Spleen (tissue), 11 donors: Measurements from ENCODE around the gene SLC17A1. TPM values are rescaled to one million over a fixed set of nuclear protein-coding genes. Genes with fewer than 3 reads are reported as not detected.

Experiments used
- DNase-seq: peaks from one replicate; pipeline ENCODE4 v3.0.0-alpha.2; 2020
- H3K27ac ChIP-seq, 8 donors: fragments of 200-600 bp; sonication (generic) in 7 of 8; 1 replicate in 4 of 8; 2 replicates in 4 of 8; pipeline versions ENCODE4 v1.5.0 to v1.8.0; 2016 to 2021; ENCODE audit warnings: inconsistent platforms in 4 of 8, mild to moderate bottlenecking in 4 of 8, moderate library complexity in 1 of 8
- H3K27me3 ChIP-seq, 7 donors: fragments of 200-600 bp; sonication (generic) in 6 of 7; replicated peaks in 1 of 7; 1 replicate in 4 of 7; 2 replicates in 3 of 7; pipeline versions ENCODE4 v1.5.0 to v1.8.0; 2016 to 2021; ENCODE audit warnings: inconsistent platforms in 3 of 7, mild to moderate bottlenecking in 1 of 7
- H3K36me3 ChIP-seq, 6 donors: fragments of 200-600 bp; sonication (generic) in 5 of 6; 1 replicate in 4 of 6; 2 replicates in 2 of 6; pipeline versions ENCODE4 v1.5.0 to v1.8.0; 2016 to 2021; ENCODE audit warnings: inconsistent platforms in 2 of 6
- H3K4me1 ChIP-seq, 6 donors: fragments of 200-600 bp; sonication (generic) in 5 of 6; 1 replicate in 3 of 6; 2 replicates in 3 of 6; pipeline versions ENCODE4 v1.5.0 to v1.8.0; 2016 to 2021; ENCODE audit warnings: inconsistent platforms in 3 of 6
- H3K4me3 ChIP-seq, 8 donors: fragments of 200-600 bp; sonication (generic) in 7 of 8; 1 replicate in 4 of 8; 2 replicates in 4 of 8; pipeline versions ENCODE4 v1.5.0 to v1.8.0; 2016 to 2021; ENCODE audit warnings: inconsistent platforms in 4 of 8, mild to moderate bottlenecking in 4 of 8, moderate library complexity in 2 of 8
- H3K9me3 ChIP-seq, 8 donors: fragments of 200-600 bp; sonication (generic) in 7 of 8; 1 replicate in 4 of 8; 2 replicates in 4 of 8; pipeline versions ENCODE4 v1.5.0 to v1.8.0; 2016 to 2021; ENCODE audit warnings: inconsistent platforms in 4 of 8
- POLR2A ChIP-seq, 3 donors: fragments of 450-650 bp; IDR thresholded peaks; one replicate each; pipeline ENCODE4 v1.5.1; 2017; ENCODE audit warnings: antibody characterized with exemption in 3 of 3, mild to moderate bottlenecking in 1 of 3
- POLR2AphosphoS5 ChIP-seq, 3 donors: sonication (generic); formaldehyde crosslinking; IDR thresholded peaks; one replicate each; pipeline ENCODE4 v1.5.1; 2017; ENCODE audit warnings: antibody characterized with exemption in 3 of 3
- WGBS, 5 donors: extraction: QIAGEN DNeasy Blood & Tissue Kit in 3 of 5; methylation state at CpG; one replicate each; pipeline versions ENCODE4 v1.1.5 to v1.1.7; 2013 to 2018; 5-methylcytosine and 5-hydroxymethylcytosine counted together
- intact Hi-C: fragments of 100-400 bp; cut with DNase I; formaldehyde crosslinking; loops from one replicate; pipeline ENCODE4 v1.15.0; 2023; ENCODE audit warnings: low total_unique reads
- polyA plus RNA-seq, 3 donors: library from polyadenylated mRNA; stranded (reverse); fragments of 200-250 nt; gene quantifications; one replicate each; pipeline ENCODE4 v1.2.1, GENCODE V29; 2013
- total RNA-seq, 7 donors: library from RNA; depleted of rRNA in 3 of 7; stranded (reverse); fragments of >200 nt in 3 of 7; fragmentation: NEBNext Ultra II Directional in 4 of 7; extraction: Animal tissue kit (Norgen Biotek cat#: 25700) in 4 of 7; gene quantifications; one replicate each; pipeline versions ENCODE4 v1.1.0 to v1.2.1, GENCODE V29; 2016 to 2021
- TF ChIP-seq, protein P1 (sequence below), 11 experiments: fragments of 200-600 bp in 7 of 11; fragments of 450-650 bp in 4 of 11; sonication (generic) in 4 of 11; IDR thresholded peaks in 8 of 11; conservative IDR thresholded peaks in 3 of 11; 1 replicate in 7 of 11; 2 replicates in 4 of 11; pipeline versions ENCODE4 v1.4.0 to v1.8.0; 2016 to 2021; ENCODE audit warnings: antibody characterized with exemption in 11 of 11, inconsistent platforms in 4 of 11, mild to moderate bottlenecking in 1 of 11
- donor health status: healthy with polysubstance abuse.
- donor health status: DM: no; HTN: no; CAD: no; lungs with moderate emphysema.
- donor health status: DM: no; HTN: no; CAD: no.
- donor health status: Bipolar disorder and iron deficiency.
- donor health status: healthy.
- donor health status: DM: no; HTN: no; CAD: no.
- donor health status: DM: yes; HTN: yes; CAD: no.

Gene SLC17A1
- total and polyA plus RNA-seq, 10 donors = not detected

DNA sequence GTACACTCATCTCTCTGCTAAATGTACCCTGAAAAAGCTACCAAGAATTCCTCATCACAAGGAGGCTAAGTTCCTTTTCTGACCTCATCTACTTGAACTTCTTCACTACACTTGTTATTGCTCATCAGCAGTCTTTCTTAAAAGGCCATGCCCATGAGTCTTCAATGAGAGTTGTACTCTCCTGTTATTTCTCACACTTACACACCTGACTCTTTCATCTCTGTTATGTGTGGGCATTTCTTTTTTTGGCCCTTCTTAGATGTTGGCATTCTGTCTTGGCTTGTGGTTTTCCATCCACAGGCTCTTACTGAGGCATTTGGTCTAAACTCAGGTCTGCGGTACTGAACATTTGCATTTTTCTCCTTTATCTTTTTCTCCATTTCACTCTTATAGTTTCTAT lies 10.7 kb upstream of the SLC17A1 start:
- H3K9me3 ChIP-seq = no peaks in the 10 kb centered on the region
- no peak overlapping the region for H3K4me3 ChIP-seq
- H3K4me1 ChIP-seq = no peaks in the 10 kb centered on the region
- peaks cover 0 to 8% (median 0%) of the 10 kb centered on the region in 7 donors for H3K27me3 ChIP-seq
- H3K36me3 ChIP-seq = no peaks in the 10 kb centered on the region
- DNase-seq = no peak
- 68 to 87% (median 81%) methylated on average over 1 of the region's 1 CpG for WGBS, 5 donors
- H3K27ac ChIP-seq = no peak overlapping the region
- intact Hi-C loops = no loop called here
- TF ChIP-seq, protein P1, sequence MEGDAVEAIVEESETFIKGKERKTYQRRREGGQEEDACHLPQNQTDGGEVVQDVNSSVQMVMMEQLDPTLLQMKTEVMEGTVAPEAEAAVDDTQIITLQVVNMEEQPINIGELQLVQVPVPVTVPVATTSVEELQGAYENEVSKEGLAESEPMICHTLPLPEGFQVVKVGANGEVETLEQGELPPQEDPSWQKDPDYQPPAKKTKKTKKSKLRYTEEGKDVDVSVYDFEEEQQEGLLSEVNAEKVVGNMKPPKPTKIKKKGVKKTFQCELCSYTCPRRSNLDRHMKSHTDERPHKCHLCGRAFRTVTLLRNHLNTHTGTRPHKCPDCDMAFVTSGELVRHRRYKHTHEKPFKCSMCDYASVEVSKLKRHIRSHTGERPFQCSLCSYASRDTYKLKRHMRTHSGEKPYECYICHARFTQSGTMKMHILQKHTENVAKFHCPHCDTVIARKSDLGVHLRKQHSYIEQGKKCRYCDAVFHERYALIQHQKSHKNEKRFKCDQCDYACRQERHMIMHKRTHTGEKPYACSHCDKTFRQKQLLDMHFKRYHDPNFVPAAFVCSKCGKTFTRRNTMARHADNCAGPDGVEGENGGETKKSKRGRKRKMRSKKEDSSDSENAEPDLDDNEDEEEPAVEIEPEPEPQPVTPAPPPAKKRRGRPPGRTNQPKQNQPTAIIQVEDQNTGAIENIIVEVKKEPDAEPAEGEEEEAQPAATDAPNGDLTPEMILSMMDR (IDR thresholded peaks at IDR 0.05 in 8 of 11, conservative IDR thresholded peaks at IDR 0.05 in 3 of 11) = no peak
- TF ChIP-seq POLR2AphosphoS5 (IDR thresholded peaks at IDR 0.05) (no peak), POLR2A (IDR thresholded peaks at IDR 0.05) (no peak)

DNA sequence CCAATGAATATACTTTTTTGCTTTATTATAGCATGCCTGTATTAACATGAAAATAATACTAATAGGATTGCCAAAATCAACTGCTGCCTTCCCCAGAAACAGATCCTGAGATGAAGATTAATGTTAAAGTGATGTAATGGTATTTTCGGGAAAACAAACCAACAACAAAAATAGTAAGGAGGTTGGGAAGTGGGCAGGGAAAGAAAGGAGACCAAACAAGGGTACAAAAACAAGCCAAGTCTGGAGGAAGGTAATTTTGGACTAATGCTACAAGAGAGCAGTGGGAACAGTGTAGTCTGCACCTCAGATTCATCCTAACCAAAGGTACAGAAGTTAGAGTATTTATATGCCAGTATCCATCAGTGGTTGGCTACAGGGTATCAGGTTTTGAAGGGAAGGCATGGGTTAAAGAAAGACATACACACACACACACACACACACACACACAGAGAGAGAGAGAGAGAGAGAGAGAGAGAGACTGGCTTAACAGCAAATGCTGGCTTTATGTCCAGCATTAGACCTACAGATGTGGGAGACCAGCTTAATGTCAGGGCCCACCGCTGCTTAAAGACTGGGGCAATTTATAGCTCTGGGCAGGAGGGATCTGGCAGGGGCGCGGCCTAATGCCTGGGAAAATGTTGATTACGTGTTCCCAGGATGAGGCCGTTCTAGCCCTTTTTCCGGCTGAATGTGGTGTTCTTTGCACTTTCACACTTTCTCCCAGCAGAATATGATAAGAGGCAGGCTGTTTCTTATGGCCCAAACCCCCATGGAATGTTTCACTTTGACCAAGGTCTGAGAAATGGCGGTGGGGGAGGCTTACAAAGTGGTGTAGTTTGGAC lies 3.8 kb upstream of the SLC17A1 start:
- 53 to 82% (median 70%) methylated on average over 8 of the region's 8 CpGs for WGBS, 5 donors
- no peak for DNase-seq
- TF ChIP-seq POLR2A (IDR thresholded peaks at IDR 0.05) (no peak), POLR2AphosphoS5 (IDR thresholded peaks at IDR 0.05) (no peak)
- TF ChIP-seq, protein P1 (IDR thresholded peaks at IDR 0.05 in 8 of 11, conservative IDR thresholded peaks at IDR 0.05 in 3 of 11) = no peak
- no peaks in the 10 kb centered on the region for H3K9me3 ChIP-seq
- no peaks in the 10 kb centered on the region for H3K36me3 ChIP-seq
- H3K27ac ChIP-seq = no peak overlapping the region
- H3K4me1 ChIP-seq = no peaks in the 10 kb centered on the region
- no peak overlapping the region for H3K4me3 ChIP-seq
- peaks cover 0 to 19% (median 0%) of the 10 kb centered on the region in 7 donors for H3K27me3 ChIP-seq
- intact Hi-C loops = no loop called here

DNA sequence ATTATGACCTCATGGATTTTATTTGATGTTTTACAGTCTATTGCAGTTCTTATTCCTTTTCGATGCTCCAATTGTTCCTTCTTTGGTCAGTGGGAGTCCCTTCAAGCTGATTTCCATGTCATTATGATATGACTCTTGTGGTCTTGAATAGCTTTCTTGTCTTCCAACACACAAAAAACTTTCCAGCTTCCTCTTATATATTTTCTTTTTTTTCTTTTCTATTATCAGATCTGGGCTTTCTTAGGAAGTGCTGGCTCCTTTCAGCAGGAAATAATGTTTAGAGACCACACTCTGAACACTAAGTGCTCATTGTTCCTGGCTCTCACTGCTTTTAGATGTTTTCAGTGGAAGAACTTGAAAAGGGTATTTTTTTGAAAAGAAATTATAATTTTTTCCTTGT lies 3.1 kb upstream of the SLC17A1 start:
- Histone ChIP-seq H3K9me3 (no peaks in the 10 kb centered on the region), H3K4me3 (no peak overlapping the region), H3K27ac (no peak overlapping the region), H3K4me1 (no peaks in the 10 kb centered on the region), H3K36me3 (no peaks in the 10 kb centered on the region), H3K27me3 (peaks cover 0 to 21% (median 0%) of the 10 kb centered on the region in 7 donors)
- WGBS, 5 donors = 9 to 37% (median 27%) methylated on average over 1 of the region's 1 CpG
- DNase-seq = no peak
- intact Hi-C loops = no loop called here
- no peak for TF ChIP-seq POLR2A (IDR thresholded peaks at IDR 0.05)
- TF ChIP-seq POLR2AphosphoS5 (IDR thresholded peaks at IDR 0.05) = no peak
- TF ChIP-seq, protein P1 (IDR thresholded peaks at IDR 0.05 in 8 of 11, conservative IDR thresholded peaks at IDR 0.05 in 3 of 11) = no peak

DNA sequence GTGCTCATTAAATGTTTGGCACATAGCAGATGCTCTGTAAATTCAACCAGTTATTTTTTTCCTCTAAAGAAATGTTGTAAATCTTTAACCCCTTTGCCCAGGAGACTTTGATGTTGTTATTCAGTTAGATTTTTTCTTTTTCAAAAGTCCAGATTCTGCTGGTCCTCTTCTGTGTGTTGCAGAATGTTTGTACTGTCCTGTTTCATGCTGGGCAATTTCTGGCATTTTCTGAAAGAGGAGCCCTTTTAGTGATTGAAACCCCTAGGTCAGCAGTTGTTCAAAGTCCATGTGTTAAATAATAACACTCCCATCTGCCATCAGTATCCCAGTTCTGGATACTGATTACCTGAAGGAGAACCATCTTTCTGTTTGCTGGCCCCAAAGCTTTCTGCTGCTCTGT lies 1.3 kb upstream of the SLC17A1 start:
- H3K4me1 ChIP-seq = no peaks in the 10 kb centered on the region
- H3K27me3 ChIP-seq = peaks cover 0 to 22% (median 0%) of the 10 kb centered on the region in 7 donors
- no peaks in the 10 kb centered on the region for H3K9me3 ChIP-seq
- intact Hi-C loops = no loop called here
- no peak for TF ChIP-seq POLR2A (IDR thresholded peaks at IDR 0.05)
- TF ChIP-seq, protein P1 (IDR thresholded peaks at IDR 0.05 in 8 of 11, conservative IDR thresholded peaks at IDR 0.05 in 3 of 11) = no peak
- no peak for TF ChIP-seq POLR2AphosphoS5 (IDR thresholded peaks at IDR 0.05)
- no peak overlapping the region for H3K27ac ChIP-seq
- H3K4me3 ChIP-seq = no peak overlapping the region
- H3K36me3 ChIP-seq = no peaks in the 10 kb centered on the region
- no peak for DNase-seq
